Activated naive CD4-positive, alpha-beta T cell treated with anti-CD3 and anti-CD28 coated beads for 36 hours (primary cell): ENCODE data around the gene PDZRN3. TPM values are rescaled to one million over a fixed set of nuclear protein-coding genes. Genes with fewer than 3 reads are reported as not detected.

ENCODE experiments used
- CTCF ChIA-PET: fragments of 350-600 bp; sonication (Branson Sonifier 250); formaldehyde crosslinking; loops from one replicate; lab custom pipeline; 2021; ENCODE audit warnings: antibody characterized with exemption; lab: Charles Lee
- DNase-seq: peaks from one replicate; pipeline ENCODE4 v3.0.0-alpha.2; 2020
- H3K27ac Mint-ChIP-seq: one replicate; pipeline ENCODE4 v1.8.0; 2021; ENCODE audit warnings: mild to moderate bottlenecking, mixed read lengths
- H3K27me3 Mint-ChIP-seq: one replicate; pipeline ENCODE4 v1.8.0; 2021; ENCODE audit warnings: low read depth, mixed read lengths
- H3K36me3 Mint-ChIP-seq: one replicate; pipeline ENCODE4 v1.8.0; 2021; ENCODE audit warnings: low read depth, mixed read lengths
- H3K4me1 Mint-ChIP-seq: one replicate; pipeline ENCODE4 v1.8.0; 2021; ENCODE audit warnings: low read depth, mixed read lengths
- H3K4me3 Mint-ChIP-seq: one replicate; pipeline ENCODE4 v1.8.0; 2021; ENCODE audit warnings: mild to moderate bottlenecking, moderate library complexity, mixed read lengths
- H3K9me3 Mint-ChIP-seq: one replicate; pipeline ENCODE4 v1.8.0; 2021; ENCODE audit warnings: mixed read lengths
- intact Hi-C: fragments of 100-400 bp; cut with micrococcal nuclease; formaldehyde crosslinking; loops from one replicate; pipeline ENCODE4 v1.15.1; 2023
- total RNA-seq, 2 experiments: library from RNA; stranded (reverse); gene quantifications; one replicate each; pipeline ENCODE4 v1.2.3, GENCODE V29; 2021

The PDZRN3 gene
- total RNA-seq, 2 experiments from 2014 or later: not detected

DNA sequence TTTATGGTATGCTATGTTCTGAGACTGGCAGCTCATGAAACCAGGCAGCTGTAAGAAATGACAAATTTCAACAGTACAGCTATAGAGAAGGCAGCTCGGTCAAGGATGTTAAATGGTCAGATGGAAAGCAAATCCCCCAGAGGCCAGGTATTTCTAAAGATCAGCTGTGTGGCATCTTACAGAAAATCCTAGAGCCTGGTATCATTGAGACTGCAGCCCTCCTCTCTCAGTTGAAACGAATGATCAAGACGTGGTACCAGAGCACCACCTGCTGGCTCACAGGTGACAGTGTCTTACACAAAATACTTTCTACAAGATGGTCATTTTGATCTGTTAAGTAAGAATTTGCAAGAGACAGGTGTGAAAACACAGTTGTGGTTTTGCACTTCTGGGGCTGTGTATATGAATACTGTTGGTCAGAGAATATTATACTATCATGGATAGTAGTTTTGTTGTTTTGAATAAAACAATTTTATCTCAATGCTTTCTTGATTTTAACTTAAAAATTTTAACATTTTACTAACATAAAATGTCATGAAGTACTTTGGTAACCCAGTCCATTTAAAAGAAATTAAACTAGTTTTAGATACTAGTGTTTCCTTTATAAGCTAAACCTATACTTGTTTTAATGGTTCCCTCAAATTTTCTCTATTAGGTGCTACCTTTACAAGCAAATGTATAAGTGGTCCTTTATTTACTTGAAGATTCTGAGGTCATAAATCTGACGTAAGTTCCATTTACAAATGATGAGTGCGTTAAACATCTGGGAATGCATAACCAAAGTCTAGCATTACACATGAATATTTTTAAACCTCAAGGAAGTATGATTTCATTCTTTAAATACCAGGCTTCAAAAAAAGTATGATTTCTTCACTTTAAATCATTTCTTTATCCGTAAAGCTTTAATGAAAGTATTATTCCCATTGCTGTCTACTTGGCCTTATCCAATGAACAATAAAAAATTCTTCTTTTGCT, 121.8 kb downstream of the PDZRN3 start:
- intact Hi-C loops: loop anchor here (1.0 to 10.0 kb wide), 6 partner anchors 48 to 1502 kb away; no protein-coding TSS in a partner anchor
- CTCF ChIA-PET: interaction anchor here (0.6 to 4.2 kb wide), 16 partner anchors 9 to 475 kb away, joined by 3 to 38 read pairs (median 5); no protein-coding TSS in a partner anchor
- H3K4me1 Mint-ChIP-seq: no peaks in the 10 kb centered on the region
- no peaks in the 10 kb centered on the region for H3K36me3 Mint-ChIP-seq
- H3K4me3 Mint-ChIP-seq: no peak overlapping the region
- peaks cover 8% of the 10 kb centered on the region for H3K27me3 Mint-ChIP-seq
- peak; percentile 76 for DNase-seq
- no peaks in the 10 kb centered on the region for H3K9me3 Mint-ChIP-seq
- no peak overlapping the region for H3K27ac Mint-ChIP-seq

DNA sequence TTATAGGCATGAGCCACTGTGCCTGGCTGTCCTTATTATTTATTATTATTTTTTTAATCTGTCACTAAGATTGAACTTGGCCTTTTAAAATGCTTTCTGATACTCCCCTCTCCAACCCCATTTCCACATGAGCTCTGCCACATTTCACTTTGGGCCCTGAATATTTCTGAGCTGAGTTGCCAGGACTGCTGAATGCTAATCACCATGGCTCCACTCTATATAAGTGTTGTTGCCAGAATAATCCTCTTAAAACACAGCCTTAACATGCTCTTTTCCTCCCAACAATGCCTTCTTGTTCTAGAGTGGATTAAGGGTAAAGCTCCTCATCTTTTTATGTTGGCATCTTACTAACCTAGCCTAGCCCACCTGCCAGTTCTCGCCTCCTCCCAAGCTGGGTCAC, 124.4 kb downstream of the PDZRN3 start:
- Mint-ChIP-seq H3K27ac (no peak overlapping the region), H3K4me3 (no peak overlapping the region), H3K27me3 (peaks cover 8% of the 10 kb centered on the region), H3K36me3 (no peaks in the 10 kb centered on the region), H3K9me3 (no peaks in the 10 kb centered on the region), H3K4me1 (no peaks in the 10 kb centered on the region)
- CTCF ChIA-PET: interaction anchor here (0.9 to 4.2 kb wide), 3 partner anchors 56 to 399 kb away, joined by 3 to 38 read pairs (median 3); no protein-coding TSS in a partner anchor
- DNase-seq: no peak
- intact Hi-C loops: loop anchor here (5.0 to 10.0 kb wide), 3 partner anchors 306 to 1504 kb away; no protein-coding TSS in a partner anchor

DNA sequence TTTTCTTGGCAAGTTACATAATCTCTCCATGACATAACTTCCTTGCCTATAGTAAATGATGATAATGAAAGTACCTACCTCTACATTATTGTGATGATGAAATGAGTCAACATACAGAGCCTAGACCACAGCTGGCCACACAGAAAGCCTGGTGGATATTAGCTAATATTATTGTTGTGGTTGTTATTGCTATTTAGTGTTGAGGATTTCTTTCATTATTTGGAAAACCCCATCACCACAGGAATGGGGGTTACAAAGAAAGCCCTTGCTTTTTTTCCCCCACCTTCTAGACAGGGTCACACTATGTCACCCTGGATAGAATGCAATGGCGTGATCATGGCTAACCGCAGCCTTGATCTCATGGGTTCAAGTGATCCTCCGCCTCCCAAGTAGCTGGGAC, 125.0 kb downstream of the PDZRN3 start:
- intact Hi-C loops: loop anchor here (5.0 to 10.0 kb wide), 3 partner anchors 305 to 1505 kb away; no protein-coding TSS in a partner anchor
- Mint-ChIP-seq H3K27ac (no peak overlapping the region), H3K9me3 (no peaks in the 10 kb centered on the region), H3K36me3 (no peaks in the 10 kb centered on the region), H3K4me3 (no peak overlapping the region), H3K27me3 (peaks cover 8% of the 10 kb centered on the region), H3K4me1 (no peaks in the 10 kb centered on the region)
- CTCF ChIA-PET: interaction anchor here (0.9 to 4.2 kb wide), 3 partner anchors 55 to 399 kb away, joined by 3 to 38 read pairs (median 3); no protein-coding TSS in a partner anchor
- no peak for DNase-seq

DNA sequence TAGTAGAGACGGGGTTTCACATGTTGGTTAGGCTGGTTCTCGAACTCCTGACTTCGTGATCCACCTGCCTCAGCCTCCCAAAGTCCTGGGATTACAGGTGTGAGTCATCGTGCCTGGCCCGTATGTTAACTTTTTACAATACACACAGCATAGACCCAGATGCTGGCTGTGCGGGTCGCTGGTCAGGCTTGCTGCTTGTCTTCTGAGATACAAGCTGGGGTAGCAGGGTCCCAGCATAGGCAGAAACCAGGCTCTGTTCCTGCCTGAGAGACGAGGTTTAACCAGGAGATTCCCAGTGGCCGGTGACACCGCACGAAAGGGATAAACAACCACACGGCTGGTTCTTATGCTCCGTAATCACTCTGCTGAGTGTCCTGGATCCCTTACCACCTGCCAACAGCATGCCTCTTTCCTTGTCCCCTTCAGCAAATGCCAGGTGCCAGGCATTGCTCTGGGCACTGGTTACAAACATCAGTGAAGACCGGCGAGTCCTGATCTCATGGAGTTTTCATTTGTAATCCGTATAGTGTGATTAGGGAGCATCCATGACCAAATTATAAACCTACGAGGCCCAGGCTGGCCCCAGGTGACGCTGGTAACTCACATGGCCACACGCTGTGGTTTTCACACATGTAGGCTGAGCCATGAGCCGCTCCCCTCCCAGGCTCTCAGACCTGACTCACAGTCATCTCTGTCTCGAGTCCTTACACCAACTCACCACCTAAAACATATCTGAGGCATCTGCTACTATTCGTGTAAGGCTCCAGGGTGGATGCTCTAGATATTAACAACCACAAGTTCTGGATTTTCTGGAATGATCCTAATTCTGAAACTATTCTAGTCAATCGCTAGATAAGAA, 125.7 kb downstream of the PDZRN3 start:
- Mint-ChIP-seq H3K4me1 (no peaks in the 10 kb centered on the region), H3K9me3 (no peaks in the 10 kb centered on the region), H3K36me3 (no peaks in the 10 kb centered on the region), H3K27ac (no peak overlapping the region), H3K27me3 (peaks cover 9% of the 10 kb centered on the region), H3K4me3 (no peak overlapping the region)
- CTCF ChIA-PET: no interaction called here
- intact Hi-C loops: no loop called here
- DNase-seq: peak; percentile 16

DNA sequence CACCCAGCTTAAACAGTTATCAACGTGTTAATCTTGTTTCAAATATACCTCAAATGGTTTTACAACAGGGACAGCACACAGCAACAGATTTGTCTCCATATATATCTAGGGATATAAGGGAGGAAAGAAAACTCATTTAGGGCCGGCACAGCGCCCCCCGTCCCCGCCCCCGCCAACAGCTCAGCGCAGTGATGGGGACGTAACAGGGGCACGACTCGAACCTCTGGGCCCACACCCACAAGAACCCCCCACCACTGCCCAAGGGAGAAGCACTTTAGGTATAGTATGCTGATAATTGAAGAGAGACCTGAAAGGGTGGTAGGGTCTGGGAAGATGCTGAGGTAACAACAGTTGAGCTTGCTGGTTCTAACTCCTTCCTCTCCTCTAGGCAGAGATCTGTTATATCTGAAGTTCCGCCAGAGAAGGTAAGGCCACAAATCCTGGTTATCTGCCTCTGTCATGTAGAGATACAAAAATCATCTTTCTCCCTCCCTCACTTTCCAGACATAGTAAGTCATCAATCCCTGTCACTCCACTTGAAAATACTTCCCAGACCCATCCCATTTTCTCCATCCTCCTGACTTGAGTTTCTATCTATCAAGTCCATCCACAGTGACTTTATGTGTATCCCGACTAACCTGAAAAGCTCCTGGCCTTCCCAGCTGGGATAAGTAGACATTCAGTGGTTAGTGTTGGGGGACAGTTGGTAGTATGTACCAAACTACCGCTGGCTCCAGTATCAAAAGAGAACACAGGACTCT, 126.9 kb downstream of the PDZRN3 start:
- DNase-seq: no peak
- CTCF ChIA-PET: no interaction called here
- no peaks in the 10 kb centered on the region for H3K36me3 Mint-ChIP-seq
- H3K9me3 Mint-ChIP-seq: no peaks in the 10 kb centered on the region
- H3K4me3 Mint-ChIP-seq: no peak overlapping the region
- peaks cover 16% of the 10 kb centered on the region for H3K27me3 Mint-ChIP-seq
- no peaks in the 10 kb centered on the region for H3K4me1 Mint-ChIP-seq
- intact Hi-C loops: no loop called here
- no peak overlapping the region for H3K27ac Mint-ChIP-seq

DNA sequence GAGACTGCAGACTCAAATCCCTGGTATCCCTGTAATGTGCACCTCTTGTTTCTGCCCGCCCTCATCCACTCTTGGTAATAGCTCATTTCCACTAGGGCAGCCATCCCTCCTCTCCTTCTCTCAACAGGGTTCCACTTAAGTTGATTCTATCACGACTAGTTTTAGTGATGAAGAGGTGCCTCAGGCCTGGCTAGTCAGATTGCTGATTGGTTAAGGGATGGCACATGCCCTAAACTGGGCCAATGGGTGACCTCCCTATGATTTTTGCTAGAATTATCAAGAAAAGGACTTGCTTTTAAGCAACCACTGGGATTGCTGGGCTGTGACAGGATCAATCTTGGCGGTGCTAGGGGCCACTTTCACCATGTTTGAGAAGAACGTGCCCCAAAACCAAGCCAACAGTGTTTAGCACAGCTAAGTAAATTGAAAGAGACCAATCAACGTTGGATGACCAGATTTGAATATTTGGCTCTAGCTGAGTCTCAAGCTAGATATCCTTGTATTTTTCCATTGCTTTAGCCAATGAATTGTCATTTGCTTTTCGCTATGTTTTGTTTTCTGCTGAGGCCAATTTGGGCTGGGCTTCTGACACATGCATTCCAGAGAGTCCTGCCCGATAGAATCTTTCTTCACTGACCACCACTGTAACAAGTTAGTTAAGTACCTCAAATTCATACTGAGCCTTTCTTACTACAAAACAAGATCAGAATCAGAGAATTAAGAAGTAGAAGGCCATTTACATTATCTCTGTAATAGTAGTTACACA, 131.0 kb downstream of the PDZRN3 start:
- Mint-ChIP-seq H3K36me3 (no peaks in the 10 kb centered on the region), H3K4me1 (no peaks in the 10 kb centered on the region), H3K27ac (no peak overlapping the region), H3K9me3 (no peaks in the 10 kb centered on the region), H3K27me3 (peaks cover 9% of the 10 kb centered on the region), H3K4me3 (no peak overlapping the region)
- CTCF ChIA-PET: interaction anchor here (1.7 to 1.8 kb wide), 2 partner anchors 8 to 13 kb away, joined by 5 read pairs; no protein-coding TSS in a partner anchor
- DNase-seq: no peak
- intact Hi-C loops: no loop called here

DNA sequence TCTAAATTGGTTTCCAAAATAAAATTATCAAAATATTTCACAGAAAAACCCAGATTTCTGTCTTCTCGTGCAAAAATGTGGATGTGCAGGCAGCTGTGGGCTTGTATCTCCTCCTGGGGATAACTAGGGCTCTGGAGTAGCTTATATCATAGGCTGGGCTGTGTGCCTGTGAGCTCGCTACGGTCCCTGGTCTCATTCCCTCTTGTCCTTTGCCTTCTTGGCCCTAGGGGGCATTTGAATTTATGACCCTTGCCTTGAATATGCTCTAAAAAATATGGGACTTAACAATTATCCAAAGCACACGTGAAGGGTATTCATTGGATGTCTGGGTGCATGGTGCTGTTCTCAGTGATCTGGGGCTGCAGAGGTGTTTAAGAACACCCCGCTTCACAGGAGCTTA, 132.6 kb downstream of the PDZRN3 start:
- no peak for DNase-seq
- CTCF ChIA-PET: interaction anchor here (0.5 kb wide), 1 partner anchor 18 kb away, joined by 3 read pairs; no protein-coding TSS in a partner anchor
- intact Hi-C loops: no loop called here
- H3K4me3 Mint-ChIP-seq: no peak overlapping the region
- no peaks in the 10 kb centered on the region for H3K4me1 Mint-ChIP-seq
- H3K36me3 Mint-ChIP-seq: no peaks in the 10 kb centered on the region
- H3K9me3 Mint-ChIP-seq: no peaks in the 10 kb centered on the region
- H3K27ac Mint-ChIP-seq: no peak overlapping the region
- H3K27me3 Mint-ChIP-seq: peaks cover 9% of the 10 kb centered on the region

DNA sequence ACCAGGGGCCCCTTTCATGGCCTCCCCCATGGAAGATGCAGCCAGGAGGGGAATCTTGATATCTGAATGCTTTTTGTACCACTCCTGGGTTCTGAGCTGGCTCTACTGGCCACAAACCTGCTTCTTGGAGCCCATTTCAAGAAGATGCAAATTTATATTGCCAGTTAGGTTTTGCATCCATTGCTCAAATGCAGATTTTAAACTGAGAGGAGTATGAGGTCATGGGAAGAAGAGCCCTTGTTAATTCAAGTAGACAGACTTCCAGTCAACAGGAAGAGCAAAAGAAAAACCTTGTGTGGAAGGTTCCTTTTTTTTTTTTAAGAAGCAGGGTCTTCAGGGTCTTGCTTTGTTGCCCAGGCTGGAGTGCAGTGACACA, 133.5 kb downstream of the PDZRN3 start:
- Mint-ChIP-seq H3K4me3 (no peak overlapping the region), H3K4me1 (no peaks in the 10 kb centered on the region), H3K36me3 (no peaks in the 10 kb centered on the region), H3K27me3 (peaks cover 9% of the 10 kb centered on the region), H3K27ac (no peak overlapping the region), H3K9me3 (no peaks in the 10 kb centered on the region)
- CTCF ChIA-PET: interaction anchor here (2.9 kb wide), 1 partner anchor 11 kb away, joined by 8 read pairs; no protein-coding TSS in a partner anchor
- DNase-seq: no peak
- intact Hi-C loops: no loop called here

DNA sequence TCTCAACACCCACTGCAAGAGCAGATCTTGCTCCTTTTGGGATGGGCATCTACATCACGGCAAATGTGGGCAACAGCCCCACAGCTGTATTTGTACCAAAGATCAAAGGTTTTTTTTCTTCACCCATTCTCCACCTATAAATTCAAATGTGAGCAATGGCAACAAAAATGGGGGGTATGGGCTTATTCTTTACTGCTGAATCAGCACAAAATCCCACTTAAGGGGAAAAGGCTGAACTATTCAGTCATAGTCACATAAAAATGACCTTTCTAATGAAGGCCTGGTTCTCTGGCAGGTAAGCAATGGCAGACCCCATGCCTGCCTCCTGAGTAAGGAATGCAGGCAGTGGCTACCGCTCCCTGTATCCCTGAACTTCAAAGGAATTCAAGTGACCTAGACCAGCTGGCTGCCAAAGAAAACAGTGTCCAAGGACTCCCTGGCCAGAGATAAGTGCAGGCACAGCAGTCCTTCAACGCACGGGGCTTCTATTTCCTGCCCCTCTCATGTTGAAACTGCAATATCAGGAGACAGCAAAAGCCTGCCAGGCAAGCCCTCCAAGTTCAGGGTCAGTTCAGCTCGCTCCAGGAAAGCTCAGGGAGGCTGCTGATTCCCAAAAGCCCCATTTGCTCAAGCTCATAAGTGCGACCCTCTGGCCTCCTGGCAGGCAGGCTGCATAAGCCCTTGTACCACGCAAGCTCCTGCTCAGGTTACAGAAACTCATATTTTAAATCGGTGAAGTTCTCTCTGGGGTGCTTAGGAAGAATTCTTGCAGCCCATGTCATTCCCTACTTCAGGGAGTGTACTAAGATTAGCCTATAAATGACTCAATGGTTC, 134.1 kb downstream of the PDZRN3 start:
- intact Hi-C loops: no loop called here
- CTCF ChIA-PET: interaction anchor here (2.9 kb wide), 1 partner anchor 12 kb away, joined by 8 read pairs; no protein-coding TSS in a partner anchor

DNA sequence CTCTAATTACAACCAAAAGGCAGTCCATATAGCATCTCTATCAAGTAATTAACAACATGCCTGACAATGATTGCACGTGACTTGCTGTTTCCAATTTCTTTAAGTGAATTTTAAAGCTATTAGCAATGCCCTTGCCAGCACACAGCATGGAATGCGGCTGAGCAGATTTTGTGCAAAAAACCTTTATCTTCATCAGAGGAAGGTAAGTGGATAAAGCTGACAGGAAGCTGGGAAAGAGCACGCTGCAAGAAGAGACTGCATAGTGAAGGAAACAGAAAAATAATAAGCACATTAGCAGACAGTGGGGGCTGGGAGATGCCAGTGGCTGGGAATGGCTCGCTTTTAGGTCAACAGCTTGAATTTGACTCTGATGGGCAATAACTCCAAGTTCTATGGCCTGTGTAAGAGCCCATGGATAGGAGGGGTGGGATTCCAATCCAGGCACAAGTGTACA, 138.8 kb downstream of the PDZRN3 start:
- no peaks in the 10 kb centered on the region for H3K36me3 Mint-ChIP-seq
- H3K4me1 Mint-ChIP-seq: peaks cover 4% of the 10 kb centered on the region
- peaks cover 20% of the 10 kb centered on the region for H3K27me3 Mint-ChIP-seq
- intact Hi-C loops: no loop called here
- H3K4me3 Mint-ChIP-seq: no peak overlapping the region
- H3K27ac Mint-ChIP-seq: no peak overlapping the region
- no peak for DNase-seq
- CTCF ChIA-PET: interaction anchor here (0.9 to 1.2 kb wide), 2 partner anchors 17 to 22 kb away, joined by 3 to 5 read pairs; no protein-coding TSS in a partner anchor
- no peaks in the 10 kb centered on the region for H3K9me3 Mint-ChIP-seq

More for the DNA sequence above, 134.1 kb downstream of the PDZRN3 start:
- no peak for DNase-seq
- Mint-ChIP-seq H3K36me3 (no peaks in the 10 kb centered on the region), H3K27me3 (peaks cover 14% of the 10 kb centered on the region), H3K9me3 (no peaks in the 10 kb centered on the region), H3K27ac (no peak overlapping the region), H3K4me1 (no peaks in the 10 kb centered on the region), H3K4me3 (no peak overlapping the region)
